Activated gamma-delta T cell treated with Interleukin-2 at 50 U/mL for 16 hours (primary cell): ENCODE data around the gene SLC25A4.
"Not testable (repeated sequence)": the region's sequence is repeated elsewhere in the genome, so short reads cannot be mapped to it uniquely, and the experiment has no call there.

Source experiments
- DNase-seq: peaks from one replicate; pipeline ENCODE4 v3.0.0-alpha.2; 2020

SLC25A4 gene

DNA sequence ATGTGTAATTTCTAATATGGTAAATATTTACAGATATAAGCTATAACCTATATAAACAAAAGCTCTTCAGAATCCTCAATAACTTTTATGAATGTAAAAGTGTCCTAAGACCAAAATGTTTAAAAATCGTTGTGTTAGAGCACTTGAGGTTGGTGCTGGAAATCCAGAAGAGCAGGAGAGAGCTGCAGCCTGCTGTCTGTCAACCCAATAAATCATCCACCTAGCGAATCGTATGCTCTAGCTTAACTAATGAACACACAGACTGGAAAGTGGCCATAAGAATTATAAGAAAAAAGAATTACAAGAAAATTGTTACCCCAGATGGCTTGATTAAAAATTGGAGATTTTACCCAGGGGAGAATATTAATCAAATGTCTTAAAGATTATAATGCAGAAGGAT lies 43.7 kb downstream of the SLC25A4 start:
- DNase-seq: no peak

DNA sequence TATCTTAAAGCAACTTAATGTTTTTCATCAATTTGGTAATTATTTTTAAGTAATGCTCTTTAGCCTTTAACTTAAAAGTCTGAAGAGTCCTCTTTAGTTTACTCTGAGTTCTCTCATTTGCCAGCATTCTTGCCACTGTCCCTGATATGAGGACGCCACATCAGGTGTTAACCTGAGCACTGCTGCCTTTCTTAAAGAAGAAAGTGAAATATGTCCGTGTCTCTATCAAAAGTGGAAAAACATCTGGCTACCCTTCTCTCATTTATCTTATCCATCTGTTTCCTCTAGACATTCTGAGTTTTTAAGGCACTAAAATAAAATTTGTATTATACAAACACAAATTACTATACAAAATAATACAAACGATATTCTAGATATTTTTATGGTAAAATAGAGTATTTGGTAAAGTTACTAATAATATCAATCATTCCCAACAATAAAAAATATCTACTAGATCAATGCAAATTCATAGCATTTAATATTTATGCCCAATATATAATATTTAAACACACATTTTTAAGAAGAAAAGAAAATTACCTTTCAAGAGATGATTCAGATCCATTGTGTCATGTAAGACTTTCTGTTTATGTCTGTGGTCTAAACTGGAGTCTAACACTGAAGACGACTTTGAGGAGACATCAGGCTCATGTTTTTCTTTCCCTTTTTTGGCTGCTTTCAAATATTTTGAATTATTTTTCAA lies 46.7 kb downstream of the SLC25A4 start:
- DNase-seq: no peak

DNA sequence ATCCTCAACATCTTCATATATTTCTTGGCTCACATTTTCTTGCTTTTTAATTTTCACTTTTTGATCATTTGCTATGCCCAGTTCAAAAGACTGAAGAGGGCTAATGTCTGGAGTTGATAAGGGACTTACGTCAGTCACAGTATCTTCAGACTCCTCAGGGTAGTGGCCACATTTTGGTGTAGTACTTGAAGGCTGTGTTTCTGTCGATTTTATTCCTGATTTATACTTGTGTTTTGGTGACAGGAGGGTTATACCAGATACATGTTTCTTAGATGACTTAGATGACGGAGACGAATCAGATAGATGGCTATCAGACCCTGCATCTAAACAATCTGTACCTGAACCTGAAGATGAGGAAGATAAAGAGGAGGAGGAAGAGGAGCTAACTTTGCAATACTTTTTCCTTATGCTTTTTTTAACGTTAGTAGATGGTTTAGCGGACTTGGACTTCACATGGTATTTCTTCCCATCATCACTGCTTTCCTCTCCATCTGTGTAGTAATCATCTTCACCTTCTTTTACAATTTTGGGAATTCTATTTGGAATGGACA lies 47.3 kb downstream of the SLC25A4 start:
- DNase-seq: no peak

DNA sequence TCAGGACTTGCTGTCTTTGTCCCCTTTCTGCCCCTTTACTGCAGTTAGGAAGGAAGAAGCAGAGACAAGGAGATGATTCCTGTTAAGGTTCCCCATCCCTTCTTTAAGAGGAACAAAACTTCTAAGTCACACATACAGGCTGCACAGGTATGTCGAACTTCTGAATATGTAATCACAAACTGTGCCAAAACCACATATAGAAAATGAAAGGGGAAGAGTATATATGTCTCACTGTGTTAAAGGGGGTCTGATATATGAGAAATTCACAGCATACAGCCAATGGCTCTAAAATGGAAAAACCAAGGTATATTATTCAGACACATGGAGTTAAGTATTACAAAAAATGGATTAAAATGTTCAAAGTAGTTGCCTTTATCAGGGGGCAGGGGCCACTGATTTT lies 49.0 kb downstream of the SLC25A4 start:
- no peak for DNase-seq

DNA sequence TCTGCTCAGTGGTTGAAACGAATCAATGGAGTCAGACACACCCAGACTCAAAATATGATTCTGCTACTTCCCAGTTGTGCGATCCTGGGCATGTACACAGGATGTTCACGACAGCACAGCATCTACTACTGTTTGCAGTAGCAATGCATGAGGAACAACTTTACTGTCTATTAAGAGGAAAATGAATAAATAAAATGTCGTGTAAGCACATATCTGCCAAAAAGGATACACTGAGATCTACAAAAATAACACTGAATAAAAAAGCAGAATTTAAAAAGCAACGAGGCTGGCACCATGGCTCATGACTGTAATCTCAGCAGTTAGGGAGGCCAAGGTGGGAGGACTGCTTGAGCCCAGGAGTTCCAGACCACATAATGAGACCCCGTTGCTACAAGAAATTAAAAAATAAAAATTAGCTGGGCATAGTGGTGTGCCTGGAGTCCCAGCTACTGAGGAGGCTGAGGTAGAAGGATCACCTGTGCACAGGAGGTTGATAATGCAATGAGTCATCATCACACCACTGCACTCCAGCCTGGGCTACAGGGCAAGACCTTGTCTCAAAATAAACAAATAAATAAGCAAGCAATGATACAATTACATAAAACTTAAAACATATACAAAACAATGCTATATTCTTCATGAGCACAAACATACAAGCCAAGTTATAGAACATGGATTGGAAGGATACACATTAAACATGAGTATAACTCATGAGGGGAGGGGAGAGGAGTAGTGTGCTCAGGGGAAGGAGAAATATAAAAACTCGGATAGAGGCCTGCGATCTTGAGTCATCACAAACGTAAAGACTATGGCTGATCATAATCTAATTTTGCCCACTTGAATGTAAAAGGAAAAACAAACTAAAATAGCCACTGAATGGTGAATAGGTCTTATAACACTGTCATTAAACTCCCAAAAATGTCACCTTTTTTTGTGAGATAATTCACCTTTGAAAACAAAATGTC lies 52.1 kb downstream of the SLC25A4 start:
- DNase-seq: no peak

DNA sequence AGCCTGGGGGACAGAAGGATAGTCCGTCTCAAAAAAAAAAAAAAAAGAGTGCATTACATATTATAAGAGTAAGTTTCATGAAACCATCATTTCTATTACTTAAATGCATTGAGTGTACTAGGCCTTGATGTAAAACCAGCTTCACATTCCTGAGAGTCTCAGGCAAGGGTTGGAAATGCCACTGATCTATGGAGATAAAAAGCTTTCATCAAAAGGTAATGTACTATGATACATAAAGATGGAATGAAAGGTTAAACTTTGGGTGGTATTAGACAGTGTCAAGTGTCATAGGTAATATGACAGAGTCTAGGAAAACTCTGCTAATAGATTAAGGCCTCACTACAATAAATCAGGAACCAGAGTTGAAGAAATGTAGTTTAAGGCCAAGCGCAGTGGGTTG lies 53.4 kb downstream of the SLC25A4 start:
- DNase-seq: no peak

DNA sequence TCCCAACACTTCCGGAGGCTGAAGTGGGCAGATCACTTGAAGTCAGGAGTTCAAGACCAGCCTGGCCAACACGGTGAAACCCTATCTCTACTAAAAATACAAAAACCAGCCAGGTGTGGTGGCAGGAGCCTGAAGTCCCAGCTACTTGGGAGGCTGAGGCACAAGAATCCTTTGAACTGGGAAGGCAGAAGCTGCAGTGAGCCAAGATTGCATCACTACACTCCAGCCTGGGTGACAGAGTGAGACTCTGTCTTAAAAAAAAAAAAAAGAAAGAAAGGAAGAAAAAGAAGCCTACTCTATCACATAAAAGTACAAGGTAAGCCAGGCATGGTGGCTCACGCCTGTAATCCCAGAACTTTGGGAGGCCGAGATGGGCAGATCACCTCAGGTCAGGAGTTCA lies 55.1 kb downstream of the SLC25A4 start:
- DNase-seq: not testable (repeated sequence)
